Neuronal stem cell (in vitro differentiated cells): ENCODE data around the gene BBS1.
A peak's percentile ranks its signal among the peaks of the same experiment; 100 is the strongest.

ENCODE experiments used
- DNase-seq: peaks from one replicate; pipeline ENCODE4 v3.0.0-alpha.2; 2013; ENCODE audit warnings: low spot score
- H2AFZ ChIP-seq: one replicate; pipeline ENCODE4 v1.6.1; 2013; ENCODE audit warnings: mild to moderate bottlenecking, low read length, inconsistent platforms
- H2AK5ac ChIP-seq: 2 replicates; pipeline ENCODE4 v1.6.1; 2013; ENCODE audit warnings: low read depth, mild to moderate bottlenecking, inconsistent platforms, low read length, moderate library complexity, mixed read lengths
- H2BK120ac ChIP-seq: 2 replicates; pipeline ENCODE4 v1.6.1; 2013; ENCODE audit warnings: low read depth, mild to moderate bottlenecking, inconsistent platforms, low read length, moderate library complexity, mixed read lengths
- H2BK12ac ChIP-seq: one replicate; pipeline ENCODE4 v1.6.1; 2013; ENCODE audit warnings: low read length, inconsistent platforms
- H2BK15ac ChIP-seq: 2 replicates; pipeline ENCODE4 v1.6.1; 2013; ENCODE audit warnings: mild to moderate bottlenecking, low read length, inconsistent platforms, mixed read lengths
- H2BK5ac ChIP-seq: one replicate; pipeline ENCODE4 v1.6.1; 2013; ENCODE audit warnings: inconsistent platforms, mild to moderate bottlenecking, low read length, moderate library complexity
- H3K14ac ChIP-seq: one replicate; pipeline ENCODE4 v1.6.1; 2013; ENCODE audit warnings: low read length, inconsistent platforms
- H3K18ac ChIP-seq: 2 replicates; pipeline ENCODE4 v1.6.1; 2013; ENCODE audit warnings: low read length, inconsistent platforms
- H3K23ac ChIP-seq: 2 replicates; pipeline ENCODE4 v1.6.1; 2013; ENCODE audit warnings: low read depth, mild to moderate bottlenecking, mixed read lengths, low read length, inconsistent platforms; ENCODE audit not compliant: poor library complexity
- H3K27ac ChIP-seq: replicated peaks from 3 replicates; pipeline ENCODE4 v1.5.1; 2013; ENCODE audit warnings: low read length, inconsistent platforms
- H3K27me3 ChIP-seq, 3 experiments: 2 replicates each; pipeline ENCODE4 v1.6.1; 2013; ENCODE audit warnings: low read length in 3 of 3, mild to moderate bottlenecking in 2 of 3, inconsistent platforms in 1 of 3, low read depth in 1 of 3, mixed read lengths in 1 of 3, moderate library complexity in 1 of 3; ENCODE audit not compliant: control insufficient read depth in 3 of 3, insufficient read depth in 3 of 3
- H3K36me3 ChIP-seq, 2 donors: replicated peaks in 1 of 2; 2 replicates each; pipeline ENCODE4 v1.6.1; 2013; ENCODE audit warnings: low read length in 2 of 2; ENCODE audit not compliant: control insufficient read depth in 2 of 2, insufficient read depth in 2 of 2
- H3K4ac ChIP-seq: 2 replicates; pipeline ENCODE4 v1.6.1; 2013; ENCODE audit warnings: inconsistent platforms, mild to moderate bottlenecking, low read length, moderate library complexity
- H3K4me1 ChIP-seq, 2 donors: 1 replicate in 1 of 2; 2 replicates in 1 of 2; pipeline ENCODE4 v1.6.1; 2013; ENCODE audit warnings: low read length in 2 of 2, low read depth in 1 of 2; ENCODE audit not compliant: control insufficient read depth in 2 of 2, insufficient read depth in 1 of 2
- H3K4me2 ChIP-seq: one replicate; pipeline ENCODE4 v1.6.1; 2013; ENCODE audit warnings: mild to moderate bottlenecking, low read length, inconsistent platforms; ENCODE audit not compliant: insufficient read depth, poor library complexity, severe bottlenecking
- H3K4me3 ChIP-seq, 2 donors: 2 replicates each; pipeline ENCODE4 v1.5.1; 2013; ENCODE audit warnings: low read length in 2 of 2, mild to moderate bottlenecking in 2 of 2, inconsistent platforms in 1 of 2, moderate library complexity in 1 of 2
- H3K79me1 ChIP-seq: one replicate; pipeline ENCODE4 v1.6.1; 2013; ENCODE audit warnings: low read depth, mild to moderate bottlenecking, inconsistent platforms, low read length, moderate library complexity
- H3K9ac ChIP-seq: one replicate; pipeline ENCODE4 v1.6.1; 2013; ENCODE audit warnings: mild to moderate bottlenecking, low read depth, low read length, inconsistent platforms; ENCODE audit not compliant: poor library complexity
- H3K9me3 ChIP-seq, 2 donors: replicated peaks in 1 of 2; 2 replicates each; pipeline versions ENCODE3 to v1.6.1; 2013; ENCODE audit warnings: low read length in 2 of 2, mild to moderate bottlenecking in 2 of 2, inconsistent platforms in 1 of 2, low read depth in 1 of 2, mixed read lengths in 1 of 2, moderate library complexity in 1 of 2; ENCODE audit not compliant: control insufficient read depth in 2 of 2, insufficient read depth in 1 of 2
- H4K8ac ChIP-seq: one replicate; pipeline ENCODE4 v1.6.1; 2013; ENCODE audit warnings: low read depth, mild to moderate bottlenecking, inconsistent platforms, low read length, moderate library complexity
- H4K91ac ChIP-seq: one replicate; pipeline ENCODE4 v1.6.1; 2013; ENCODE audit warnings: low read length, low read depth, mild to moderate bottlenecking, inconsistent platforms; ENCODE audit not compliant: poor library complexity
- WGBS, 2 donors: extraction: QIAGEN DNeasy Blood & Tissue Kit; methylation state at CpG; one replicate each; pipeline ENCODE4 v1.1.7; 2013; ENCODE audit warnings: missing lambda C conversion rate in 2 of 2, mixed read lengths in 1 of 2; ENCODE audit not compliant: insufficient read length in 2 of 2, insufficient replicate concordance in 1 of 2; ENCODE audit errors: extremely low coverage in 2 of 2; 5-methylcytosine and 5-hydroxymethylcytosine counted together

The BBS1 gene

GRCh38 chr11:66559866-66560676, 49.6 kb downstream of the BBS1 start:
- no peak overlapping the region for H3K14ac ChIP-seq
- peak overlapping the region; percentile 49 for H2BK15ac ChIP-seq
- no peak overlapping the region for H3K27ac ChIP-seq
- peaks cover 0 to 13% (median 0%) of the 10 kb centered on the region in 3 experiments for H3K27me3 ChIP-seq
- H4K91ac ChIP-seq = no peak overlapping the region
- H3K9ac ChIP-seq = no peak overlapping the region
- no peak overlapping the region for H2AFZ ChIP-seq
- no peak overlapping the region for H2AK5ac ChIP-seq
- H2BK120ac ChIP-seq = no peak overlapping the region
- H2BK5ac ChIP-seq = no peak overlapping the region
- H3K36me3 ChIP-seq = peaks cover 0 to 4% of the 10 kb centered on the region in 2 donors
- no peak overlapping the region for H3K4me2 ChIP-seq
- no peak overlapping the region for H3K4ac ChIP-seq
- H3K18ac ChIP-seq = peak overlapping the region; percentile 21
- WGBS, 2 donors = no CpG with 5 or more reads among the region's 27 CpGs
- H3K79me1 ChIP-seq = no peaks in the 10 kb centered on the region
- H4K8ac ChIP-seq = no peak overlapping the region
- H3K4me1 ChIP-seq = peaks cover 0 to 3% of the 10 kb centered on the region in 2 donors
- no peak overlapping the region for H3K23ac ChIP-seq
- no peaks in the 10 kb centered on the region for H3K9me3 ChIP-seq
- no peak for DNase-seq
- no peak overlapping the region for H2BK12ac ChIP-seq
- H3K4me3 ChIP-seq = peak overlapping the region in 1 of 2 donors; percentile 5

GRCh38 chr11:66561178-66561974, 50.9 kb downstream of the BBS1 start:
- H2AK5ac ChIP-seq = no peak overlapping the region
- no peak overlapping the region for H3K18ac ChIP-seq
- peaks cover 0 to 3% of the 10 kb centered on the region in 2 donors for H3K4me1 ChIP-seq
- H2BK5ac ChIP-seq = no peak overlapping the region
- no peak overlapping the region for H3K27ac ChIP-seq
- H3K79me1 ChIP-seq = no peaks in the 10 kb centered on the region
- WGBS, 2 donors = no CpG with 5 or more reads among the region's 14 CpGs
- H4K91ac ChIP-seq = no peak overlapping the region
- H3K4me2 ChIP-seq = peak overlapping the region; percentile 18
- peaks cover 0 to 6% (median 0%) of the 10 kb centered on the region in 3 experiments for H3K27me3 ChIP-seq
- no peak overlapping the region for H4K8ac ChIP-seq
- no peak overlapping the region for H3K4me3 ChIP-seq
- no peak overlapping the region for H3K9ac ChIP-seq
- H3K23ac ChIP-seq = no peak overlapping the region
- no peaks in the 10 kb centered on the region for H3K9me3 ChIP-seq
- no peak overlapping the region for H2BK120ac ChIP-seq
- no peak overlapping the region for H2AFZ ChIP-seq
- DNase-seq = no peak
- H3K4ac ChIP-seq = no peak overlapping the region
- peaks cover 0 to 4% of the 10 kb centered on the region in 2 donors for H3K36me3 ChIP-seq
- H3K14ac ChIP-seq = no peak overlapping the region
- H2BK15ac ChIP-seq = no peak overlapping the region
- H2BK12ac ChIP-seq = no peak overlapping the region

- H3K36me3 ChIP-seq = peaks cover 0 to 4% of the 10 kb centered on the region in 2 donors
- peak overlapping the region; percentile 82 for H4K8ac ChIP-seq
- H2BK15ac ChIP-seq = no peak overlapping the region
- peaks cover 0 to 6% (median 0%) of the 10 kb centered on the region in 3 experiments for H3K27me3 ChIP-seq
- no peak overlapping the region for H3K4me3 ChIP-seq
- H3K4me2 ChIP-seq = no peak overlapping the region
- H3K18ac ChIP-seq = no peak overlapping the region
- no peaks in the 10 kb centered on the region for H3K79me1 ChIP-seq
- H2BK5ac ChIP-seq = no peak overlapping the region
- no CpG with 5 or more reads among the region's 9 CpGs for WGBS, 2 donors
- H2AFZ ChIP-seq = no peak overlapping the region
- H2BK12ac ChIP-seq = no peak overlapping the region
- DNase-seq = no peak
- H3K27ac ChIP-seq = no peak overlapping the region
- H4K91ac ChIP-seq = no peak overlapping the region
- H3K9me3 ChIP-seq = no peaks in the 10 kb centered on the region
- H2BK120ac ChIP-seq = no peak overlapping the region
- H3K23ac ChIP-seq = no peak overlapping the region
- peaks cover 0 to 3% of the 10 kb centered on the region in 2 donors for H3K4me1 ChIP-seq
- no peak overlapping the region for H3K4ac ChIP-seq
- H3K14ac ChIP-seq = no peak overlapping the region
- no peak overlapping the region for H2AK5ac ChIP-seq
- H3K9ac ChIP-seq = no peak overlapping the region
Observed at GRCh38 chr11:66561975-66562248, 51.5 kb downstream of the BBS1 start.

GRCh38 chr11:66562275-66562674, 51.8 kb downstream of the BBS1 start:
- no peak overlapping the region for H4K8ac ChIP-seq
- H3K4me2 ChIP-seq = no peak overlapping the region
- no peak overlapping the region for H2AK5ac ChIP-seq
- H3K4me3 ChIP-seq = no peak overlapping the region
- no peak overlapping the region for H3K27ac ChIP-seq
- no peak for DNase-seq
- no peak overlapping the region for H3K9ac ChIP-seq
- H3K9me3 ChIP-seq = no peaks in the 10 kb centered on the region
- no CpG with 5 or more reads among the region's 2 CpGs for WGBS, 2 donors
- H4K91ac ChIP-seq = no peak overlapping the region
- H3K18ac ChIP-seq = no peak overlapping the region
- H3K23ac ChIP-seq = peak overlapping the region; percentile 27
- H2AFZ ChIP-seq = no peak overlapping the region
- H3K4ac ChIP-seq = no peak overlapping the region
- H2BK120ac ChIP-seq = no peak overlapping the region
- H2BK12ac ChIP-seq = no peak overlapping the region
- H3K27me3 ChIP-seq = peaks cover 0 to 6% (median 0%) of the 10 kb centered on the region in 3 experiments
- no peaks in the 10 kb centered on the region for H3K79me1 ChIP-seq
- peaks cover 0 to 3% of the 10 kb centered on the region in 2 donors for H3K4me1 ChIP-seq
- no peak overlapping the region for H2BK15ac ChIP-seq
- no peak overlapping the region for H3K14ac ChIP-seq
- peaks cover 0 to 4% of the 10 kb centered on the region in 2 donors for H3K36me3 ChIP-seq
- H2BK5ac ChIP-seq = no peak overlapping the region
